Stimulated activated CD4-positive, alpha-beta T cell treated with anti-CD3 and anti-CD28 coated beads, Interleukin-15, amount 100 ng/mL, for 48 hours (primary cell): ENCODE results near the gene HSPB9.

ENCODE experiments used
- DNase-seq, 2 donors: peaks; one replicate each; pipeline ENCODE4 v3.0.0-alpha.2; 2020; ENCODE audit warnings: low read depth in 2 of 2

Gene HSPB9

GRCh38 chr17:42101513-42102292 is 20.9 kb upstream of the HSPB9 start:
- peak; percentile 55 to 65 for DNase-seq

DNA sequence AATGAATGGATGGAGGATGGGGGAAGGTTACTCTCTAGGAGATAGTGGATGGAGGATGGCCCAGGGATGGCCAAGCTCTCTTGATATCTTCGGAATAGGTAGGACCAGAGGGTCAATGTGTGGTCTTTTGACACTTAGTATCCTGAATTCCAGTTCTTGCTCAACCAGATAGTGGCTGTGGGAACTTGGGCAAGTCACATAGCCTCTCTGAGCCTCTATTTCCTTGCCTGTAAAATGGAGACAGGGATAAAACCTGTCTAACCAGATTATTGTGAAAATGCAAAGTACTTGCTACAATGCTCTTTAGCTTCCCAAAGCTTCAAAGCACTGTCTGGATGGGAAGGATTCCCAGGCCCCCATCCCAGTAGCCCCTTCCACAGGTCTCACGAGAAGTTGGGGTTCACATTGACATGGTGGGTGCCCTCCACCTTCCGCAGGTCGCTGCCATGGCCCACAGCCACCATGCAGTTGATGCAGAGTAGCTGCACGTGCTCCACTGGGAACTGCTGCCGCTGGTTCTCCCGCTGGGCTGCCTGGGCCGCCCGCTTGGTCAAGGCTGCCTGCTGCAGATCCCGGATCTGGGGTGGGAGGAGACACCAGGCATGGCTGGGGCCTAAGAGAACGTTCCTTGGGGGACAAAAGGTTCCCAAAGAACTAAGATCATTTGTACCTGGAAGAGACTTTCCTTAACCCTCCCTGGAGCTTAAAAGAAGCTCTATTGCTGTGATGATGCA is 19.2 kb upstream of the HSPB9 start:
- DNase-seq = no peak

DNA sequence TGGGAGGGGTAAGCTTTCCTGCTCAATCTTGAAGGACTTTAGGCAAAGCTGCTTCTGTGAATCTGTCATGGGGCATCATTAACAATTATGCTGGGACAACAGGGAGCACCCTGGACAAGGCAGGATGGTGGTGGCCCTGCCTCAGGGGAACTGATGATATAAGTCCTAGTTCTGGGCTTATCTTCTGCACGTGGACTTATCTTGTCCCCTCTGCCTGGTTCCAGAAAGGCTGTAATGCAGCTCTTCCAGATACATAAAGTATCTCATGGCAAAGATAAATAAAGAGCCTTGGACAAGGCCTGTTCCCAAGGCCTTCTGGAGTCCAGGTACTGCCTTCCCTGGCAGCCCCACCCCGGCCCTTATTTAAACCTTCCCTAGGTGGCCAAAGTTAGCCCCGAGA is 18.3 kb upstream of the HSPB9 start:
- no peak for DNase-seq

DNA sequence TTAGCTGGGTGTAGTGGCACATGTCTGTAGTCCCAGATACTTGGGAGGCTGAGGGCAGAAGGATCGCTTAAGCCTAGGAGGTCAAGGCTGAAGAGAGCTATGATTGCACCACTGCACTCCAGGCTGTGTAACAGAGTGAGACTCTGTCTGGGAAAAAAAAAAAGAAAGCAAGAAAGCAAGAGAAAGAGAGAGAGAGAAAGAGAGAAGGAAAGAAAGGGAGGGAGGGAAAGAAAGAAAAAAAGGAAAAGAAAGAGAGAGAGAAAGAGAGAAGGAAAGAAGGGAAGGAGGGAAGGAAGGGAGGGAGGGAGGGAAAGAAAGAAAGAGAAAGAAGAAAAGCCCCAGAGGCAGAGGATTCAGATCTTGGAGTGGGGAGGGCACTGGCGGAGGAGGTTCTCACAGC is 16.6 kb upstream of the HSPB9 start:
- no peak for DNase-seq

DNA sequence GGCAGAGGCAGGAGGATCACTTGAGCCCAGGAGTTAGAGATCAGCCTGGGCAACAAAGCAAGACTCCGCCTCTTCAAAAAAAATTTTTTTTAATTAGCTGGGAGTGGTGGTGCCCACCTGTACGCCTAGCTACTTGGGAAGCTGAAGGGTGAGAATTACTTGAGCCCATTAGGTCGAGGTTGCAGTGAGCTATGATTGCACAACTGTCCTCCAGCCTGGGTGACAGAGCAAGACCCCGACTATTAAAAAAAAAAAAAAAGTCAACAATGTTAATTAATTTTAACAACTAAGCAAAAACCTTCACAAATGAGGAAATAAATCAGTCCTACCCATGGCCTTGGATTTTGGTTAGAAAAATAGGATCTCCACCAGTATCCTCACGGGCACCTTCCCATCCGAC is 15.5 kb upstream of the HSPB9 start:
- no peak for DNase-seq

DNA sequence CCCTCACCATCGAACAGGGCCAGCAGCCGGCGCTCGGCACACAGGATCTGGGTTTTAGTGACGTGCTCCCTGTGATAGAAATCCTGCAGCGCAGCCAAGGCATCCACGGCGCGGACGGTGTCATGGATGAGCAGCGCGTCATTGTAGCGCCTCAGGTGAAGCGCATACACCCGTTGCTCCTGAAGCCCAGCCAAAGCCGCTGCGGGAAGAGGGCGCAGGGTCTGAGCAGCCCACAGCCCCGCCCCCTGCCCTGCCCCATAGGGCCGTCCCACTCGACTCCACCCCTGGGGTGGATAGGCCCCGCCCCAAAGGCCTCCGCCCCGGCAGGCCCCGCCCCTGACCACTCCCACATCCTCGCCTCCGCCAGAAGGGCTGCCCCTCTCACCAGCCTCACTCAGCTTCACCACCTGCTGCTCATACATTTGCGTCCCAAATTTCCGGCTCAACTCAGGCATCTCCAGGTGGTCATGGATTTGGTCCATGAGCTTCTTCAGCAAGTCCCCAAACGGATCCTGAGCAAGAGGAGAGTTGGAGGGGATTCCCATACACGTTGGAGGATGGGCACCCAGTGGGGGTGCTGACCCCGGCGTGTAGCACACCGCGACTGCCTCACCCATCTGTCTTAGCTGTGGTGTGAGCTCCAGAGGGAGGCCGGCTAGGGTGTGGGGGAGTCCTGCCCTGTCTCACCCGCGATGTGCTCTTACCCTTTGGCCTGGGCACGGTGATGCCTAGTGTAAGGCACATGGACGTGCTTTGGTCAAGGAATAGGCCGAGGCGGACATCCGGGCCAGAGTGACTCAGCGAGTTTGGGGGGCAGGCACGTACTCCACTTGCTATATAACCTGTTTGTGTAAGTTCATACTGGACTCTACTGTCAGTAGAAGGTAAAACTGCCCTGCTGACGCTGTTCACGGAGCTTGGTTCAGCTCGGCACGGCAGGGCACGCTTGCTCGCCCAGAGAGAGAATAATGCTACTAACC is 14.7 kb upstream of the HSPB9 start:
- DNase-seq = peak; percentile 77 to 96

GRCh38 chr17:42109086-42109485 is 13.5 kb upstream of the HSPB9 start:
- no peak for DNase-seq

DNA sequence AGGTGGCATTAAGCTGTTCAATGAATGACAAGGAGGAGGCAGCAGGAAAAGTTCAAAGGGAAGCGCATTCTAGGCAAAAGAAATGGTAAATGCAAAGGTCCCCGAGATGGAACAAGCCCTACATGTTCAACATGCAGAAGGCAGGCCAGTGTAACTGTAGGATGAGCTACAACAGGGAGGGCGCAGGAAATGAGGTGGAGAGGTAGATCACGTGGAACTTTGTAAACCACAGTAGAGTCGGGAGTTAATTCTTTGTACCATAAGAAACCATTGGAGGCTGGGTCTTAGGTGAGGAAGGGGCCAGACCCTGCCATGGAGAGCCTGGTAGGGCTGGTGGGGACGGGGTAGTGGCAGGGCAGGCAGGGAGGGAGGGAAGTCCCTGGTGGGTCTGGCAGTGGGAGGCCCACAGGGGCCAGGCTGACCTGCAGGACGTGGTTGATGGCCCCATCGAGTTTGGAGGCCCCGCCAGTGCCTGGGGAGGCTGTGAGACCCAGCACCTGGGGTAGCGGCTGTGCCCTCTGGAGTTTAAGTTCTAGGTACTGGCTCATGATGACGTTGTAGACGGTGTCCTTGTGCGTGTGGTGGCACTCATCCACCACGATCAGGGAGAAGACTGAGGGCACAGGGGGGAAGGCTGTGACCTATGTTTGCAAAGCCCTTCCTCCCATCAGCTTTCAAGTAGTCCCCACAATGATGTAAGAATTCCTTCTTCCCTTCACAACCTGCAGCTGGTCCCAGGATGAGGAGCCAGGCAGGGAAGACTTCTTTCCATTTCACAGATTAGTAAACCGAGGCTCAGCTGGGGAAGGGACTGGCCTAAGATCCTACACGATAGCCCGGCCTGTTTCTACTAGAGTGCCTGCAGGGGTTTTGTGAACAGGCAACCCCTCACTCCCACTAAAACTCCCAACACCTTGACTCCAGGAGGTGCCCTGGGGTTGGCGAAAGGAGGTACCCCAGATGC is 12.0 kb upstream of the HSPB9 start:
- no peak for DNase-seq

GRCh38 chr17:42111265-42111636 is 11.4 kb upstream of the HSPB9 start:
- no peak for DNase-seq

GRCh38 chr17:42111871-42112551 is 10.6 kb upstream of the HSPB9 start:
- DNase-seq = no peak

- peak; percentile 64 to 72 for DNase-seq
These were observed 9.9 kb upstream of the HSPB9 start, which contains the start of gene DHX58 for GRCh38 chr17:42112552-42113176. Gene DHX58 (minus strand): TSS chr17:42112714. CDS start chr17:42111892, 822 bp downstream.

GRCh38 chr17:42113293-42114069 is 9.1 kb upstream of the HSPB9 start:
- no peak for DNase-seq

DNA sequence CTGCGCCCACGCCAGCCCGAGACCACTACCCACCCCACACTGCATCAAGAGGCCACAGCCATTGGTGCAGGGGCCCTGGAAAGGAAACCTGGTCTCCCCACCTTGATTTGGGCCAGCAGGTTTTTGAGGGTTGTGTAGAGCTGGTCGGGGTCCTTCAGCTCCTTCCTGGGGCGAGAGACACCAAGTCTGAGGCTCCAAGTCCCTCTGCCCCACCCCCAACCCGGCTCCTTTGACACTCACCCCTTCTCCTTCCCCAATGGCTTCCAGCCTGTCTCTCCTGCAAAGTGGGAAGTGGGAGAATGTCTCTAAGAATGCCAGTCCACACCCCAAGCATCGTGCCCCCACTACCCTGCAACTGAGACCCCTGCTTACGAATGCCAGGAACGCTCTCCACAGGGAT is 8.5 kb upstream of the HSPB9 start:
- no peak for DNase-seq

DNA sequence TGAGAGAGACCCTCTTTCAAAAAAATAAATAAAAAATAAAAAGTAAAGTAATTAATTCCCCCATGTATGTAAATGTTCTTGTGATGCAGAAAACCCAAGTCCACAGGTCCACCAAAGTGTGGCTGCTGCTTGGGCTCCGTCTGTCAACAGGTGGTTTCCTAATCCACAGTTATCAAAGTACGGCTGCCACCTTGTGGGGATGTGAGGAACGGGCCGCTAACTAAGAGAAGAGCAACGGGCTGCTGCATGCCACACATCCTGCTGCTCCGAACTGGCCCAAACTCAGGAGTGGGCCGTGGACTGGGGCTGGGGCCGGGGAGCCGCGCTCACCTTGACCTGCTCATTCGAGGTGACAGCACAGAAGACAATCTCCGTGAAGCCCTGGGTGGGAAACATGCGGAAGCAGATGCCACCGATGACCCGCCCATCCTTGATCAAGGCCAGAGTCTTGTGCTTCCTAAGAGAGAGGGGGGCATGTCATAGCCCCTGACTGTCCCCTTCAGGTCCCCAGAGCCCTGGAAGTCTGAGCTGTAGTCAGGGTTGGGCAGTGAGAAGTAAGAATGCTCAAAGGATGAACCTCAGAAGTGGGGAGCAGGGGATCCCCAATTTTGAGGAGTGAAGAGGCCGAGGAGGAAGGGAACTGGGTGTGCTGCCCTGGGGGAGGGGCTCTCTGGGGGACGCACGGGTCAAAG is 5.8 kb upstream of the HSPB9 start:
- peak; percentile 56 to 78 for DNase-seq

- DNase-seq = no peak
These were observed 5.0 kb upstream of the HSPB9 start for GRCh38 chr17:42117397-42118125.

DNA sequence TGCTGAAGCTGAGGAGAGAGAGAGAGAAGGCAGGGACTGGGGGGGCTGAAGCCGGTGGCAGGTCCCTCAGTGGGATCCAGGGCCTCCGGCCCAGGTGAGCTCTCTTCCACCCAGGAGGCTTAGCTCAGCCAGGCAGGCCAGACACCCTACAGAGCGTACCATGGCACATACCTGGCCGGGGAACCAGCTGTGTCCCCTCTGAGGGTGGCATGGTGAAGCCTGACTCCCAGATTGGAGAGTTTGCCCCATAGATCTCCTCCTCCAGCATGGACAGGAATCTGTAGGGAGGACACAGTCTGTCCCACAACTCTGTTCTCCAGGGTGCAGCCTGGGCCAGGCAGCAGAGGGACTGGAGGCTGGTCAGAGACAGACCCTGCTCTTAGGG is 4.5 kb upstream of the HSPB9 start:
- no peak for DNase-seq

- DNase-seq = no peak
These were observed 4.1 kb upstream of the HSPB9 start for GRCh38 chr17:42118545-42118944.

- no peak for DNase-seq
These were observed 3.3 kb upstream of the HSPB9 start for GRCh38 chr17:42119301-42119700.
